Cortex of kidney (tissue), 1 donor: Measurements from ENCODE around the gene TMEM218.

Experiments
- DNase-seq: peaks from one replicate; lab custom pipeline; 2025; lab: John Stamatoyannopoulos, UW

TMEM218 gene

GRCh38 chr11:125129316-125129993, 18.0 kb upstream of the TMEM218 start:
- DNase-seq = no peak

GRCh38 chr11:125128450-125128849, 17.0 kb upstream of the TMEM218 start:
- no peak for DNase-seq

- DNase-seq = no peak
Measured at GRCh38 chr11:125124618-125124992, 13.2 kb upstream of the TMEM218 start.

- DNase-seq = no peak
Measured at GRCh38 chr11:125123947-125124617, 12.7 kb upstream of the TMEM218 start.

GRCh38 chr11:125123194-125123946, 11.9 kb upstream of the TMEM218 start:
- DNase-seq = no peak

GRCh38 chr11:125117429-125117828, 6.0 kb upstream of the TMEM218 start:
- DNase-seq = no peak

GRCh38 chr11:125114518-125114917, 3.1 kb upstream of the TMEM218 start:
- no peak for DNase-seq

- DNase-seq = no peak
Measured at GRCh38 chr11:125112208-125112604, 780 bp upstream of the TMEM218 start.

GRCh38 chr11:125111001-125111342, 454 bp downstream of the TMEM218 start:
- no peak for DNase-seq

- no peak for DNase-seq
Measured at GRCh38 chr11:125110506-125110905, 920 bp downstream of the TMEM218 start.

GRCh38 chr11:125108469-125108868, 3.0 kb downstream of the TMEM218 start:
- DNase-seq = no peak

GRCh38 chr11:125105926-125106325, 5.5 kb downstream of the TMEM218 start:
- no peak for DNase-seq

GRCh38 chr11:125102510-125102909, 8.9 kb downstream of the TMEM218 start:
- no peak for DNase-seq

GRCh38 chr11:125102025-125102424, 9.4 kb downstream of the TMEM218 start:
- no peak for DNase-seq

- no peak for DNase-seq
Measured at GRCh38 chr11:125101596-125101995, 9.8 kb downstream of the TMEM218 start.

- no peak for DNase-seq
Measured at GRCh38 chr11:125100136-125100535, 11.3 kb downstream of the TMEM218 start.

- DNase-seq = no peak
Measured at GRCh38 chr11:125094731-125095130, 16.7 kb downstream of the TMEM218 start.

- DNase-seq = no peak
Measured at GRCh38 chr11:125093502-125093901, 17.9 kb downstream of the TMEM218 start.

GRCh38 chr11:125092669-125093068, 18.8 kb downstream of the TMEM218 start:
- DNase-seq = no peak

- DNase-seq = no peak
Measured at GRCh38 chr11:125091877-125092664, 19.4 kb downstream of the TMEM218 start.

- DNase-seq = no peak
Measured at GRCh38 chr11:125091247-125091876, 20.1 kb downstream of the TMEM218 start.

GRCh38 chr11:125090816-125091215, 20.6 kb downstream of the TMEM218 start:
- no peak for DNase-seq
